ENCODE data around the gene ARPC5.
A peak's percentile ranks its signal among the peaks of the same experiment; 100 is the strongest.

ARPC5 gene

GRCh38 chr1:183609313-183609712, 26.3 kb downstream of the ARPC5 start:
- DNase-seq, result peak; percentile 53

- no peak for DNase-seq
Observed at GRCh38 chr1:183607322-183607980, 28.1 kb downstream of the ARPC5 start.

- DNase-seq, result no peak
Observed at GRCh38 chr1:183605904-183606303, 29.7 kb downstream of the ARPC5 start.

GRCh38 chr1:183604815-183605214, 30.8 kb downstream of the ARPC5 start:
- DNase-seq, result no peak

- DNase-seq, result no peak
Observed at GRCh38 chr1:183604038-183604808, 31.4 kb downstream of the ARPC5 start.

GRCh38 chr1:183602510-183602909, 33.1 kb downstream of the ARPC5 start:
- no peak for DNase-seq

GRCh38 chr1:183600634-183601033, 34.9 kb downstream of the ARPC5 start:
- DNase-seq, result no peak

GRCh38 chr1:183600136-183600535, 35.4 kb downstream of the ARPC5 start:
- DNase-seq, result no peak

- no peak for DNase-seq
Observed at GRCh38 chr1:183598386-183598785, 37.2 kb downstream of the ARPC5 start.

- no peak for DNase-seq
Observed at GRCh38 chr1:183597656-183598347, 37.8 kb downstream of the ARPC5 start.

GRCh38 chr1:183596500-183596899, 39.1 kb downstream of the ARPC5 start:
- DNase-seq, result no peak

- peak; percentile 69 for DNase-seq
Observed at GRCh38 chr1:183595537-183595936, 40.0 kb downstream of the ARPC5 start.

- no peak for DNase-seq
Observed at GRCh38 chr1:183593356-183593755, 42.2 kb downstream of the ARPC5 start.

- DNase-seq, result no peak
Observed at GRCh38 chr1:183592733-183593132, 42.9 kb downstream of the ARPC5 start.

- DNase-seq, result no peak
Observed at GRCh38 chr1:183590244-183591191, 45.1 kb downstream of the ARPC5 start, which contains the start of gene NCF2. Gene NCF2 (minus strand): TSS chr1:183590459. CDS start chr1:183590329, 130 bp downstream.

- no peak for DNase-seq
Observed at GRCh38 chr1:183589874-183590243, 45.7 kb downstream of the ARPC5 start.

- DNase-seq, result no peak
Observed at GRCh38 chr1:183589384-183589783, 46.2 kb downstream of the ARPC5 start.

GRCh38 chr1:183588827-183589226, 46.8 kb downstream of the ARPC5 start:
- no peak for DNase-seq

- DNase-seq, result no peak
Observed at GRCh38 chr1:183586926-183587325, 48.7 kb downstream of the ARPC5 start.

- DNase-seq, result no peak
Observed at GRCh38 chr1:183586455-183586854, 49.1 kb downstream of the ARPC5 start.

GRCh38 chr1:183585038-183585437, 50.5 kb downstream of the ARPC5 start:
- DNase-seq, result no peak

GRCh38 chr1:183584147-183584546, 51.4 kb downstream of the ARPC5 start:
- DNase-seq, result no peak

GRCh38 chr1:183583466-183583865, 52.1 kb downstream of the ARPC5 start:
- no peak for DNase-seq

All from NCI-H82 (cell line).